Mesenteric fat pad (tissue), 1 donor: ENCODE measurements around the gene CYP20A1. TPM values are rescaled to one million over a fixed set of nuclear protein-coding genes. Genes with fewer than 3 reads are reported as not detected.
"Not testable (repeated sequence)": the region's sequence is repeated elsewhere in the genome, so short reads cannot be mapped to it uniquely, and the experiment has no call there.

Experiments
- DNase-seq: peaks from one replicate; pipeline ENCODE4 v3.0.0-alpha.2; 2020; ENCODE audit warnings: low spot score
- long read RNA-seq: library from polyadenylated mRNA; unstranded; transcript quantifications from one replicate; pipeline ENCODE4 v2.0.0, GENCODE V29; 2020
- total RNA-seq: library from RNA; stranded (reverse); fragmentation: NEBNext Ultra II Directional; extraction: Animal tissue kit (Norgen Biotek cat#: 25700); gene quantifications from one replicate; pipeline ENCODE4 v1.2.1, GENCODE V29; 2021
- donor health status: DM: yes; HTN: yes; CAD: no.

Gene CYP20A1, protein sequence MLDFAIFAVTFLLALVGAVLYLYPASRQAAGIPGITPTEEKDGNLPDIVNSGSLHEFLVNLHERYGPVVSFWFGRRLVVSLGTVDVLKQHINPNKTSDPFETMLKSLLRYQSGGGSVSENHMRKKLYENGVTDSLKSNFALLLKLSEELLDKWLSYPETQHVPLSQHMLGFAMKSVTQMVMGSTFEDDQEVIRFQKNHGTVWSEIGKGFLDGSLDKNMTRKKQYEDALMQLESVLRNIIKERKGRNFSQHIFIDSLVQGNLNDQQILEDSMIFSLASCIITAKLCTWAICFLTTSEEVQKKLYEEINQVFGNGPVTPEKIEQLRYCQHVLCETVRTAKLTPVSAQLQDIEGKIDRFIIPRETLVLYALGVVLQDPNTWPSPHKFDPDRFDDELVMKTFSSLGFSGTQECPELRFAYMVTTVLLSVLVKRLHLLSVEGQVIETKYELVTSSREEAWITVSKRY
- total RNA-seq: 23.7 TPM
- long read RNA-seq, transcript CYP20A1-204 (12 exons, 2,636 nt): minor isoform, 15 of 105 reads
- long read RNA-seq, transcript CYP20A1-201 (13 exons, 1,949 nt): major isoform, 51 of 105 reads
- long read RNA-seq, transcript CYP20A1-207 (11 exons, 1,359 nt): minor isoform, 9 of 105 reads
- long read RNA-seq, partial matches to known transcripts: 4 of 105 reads
- long read RNA-seq, other reads (novel, unspliced or antisense): 26 of 105 reads

DNA sequence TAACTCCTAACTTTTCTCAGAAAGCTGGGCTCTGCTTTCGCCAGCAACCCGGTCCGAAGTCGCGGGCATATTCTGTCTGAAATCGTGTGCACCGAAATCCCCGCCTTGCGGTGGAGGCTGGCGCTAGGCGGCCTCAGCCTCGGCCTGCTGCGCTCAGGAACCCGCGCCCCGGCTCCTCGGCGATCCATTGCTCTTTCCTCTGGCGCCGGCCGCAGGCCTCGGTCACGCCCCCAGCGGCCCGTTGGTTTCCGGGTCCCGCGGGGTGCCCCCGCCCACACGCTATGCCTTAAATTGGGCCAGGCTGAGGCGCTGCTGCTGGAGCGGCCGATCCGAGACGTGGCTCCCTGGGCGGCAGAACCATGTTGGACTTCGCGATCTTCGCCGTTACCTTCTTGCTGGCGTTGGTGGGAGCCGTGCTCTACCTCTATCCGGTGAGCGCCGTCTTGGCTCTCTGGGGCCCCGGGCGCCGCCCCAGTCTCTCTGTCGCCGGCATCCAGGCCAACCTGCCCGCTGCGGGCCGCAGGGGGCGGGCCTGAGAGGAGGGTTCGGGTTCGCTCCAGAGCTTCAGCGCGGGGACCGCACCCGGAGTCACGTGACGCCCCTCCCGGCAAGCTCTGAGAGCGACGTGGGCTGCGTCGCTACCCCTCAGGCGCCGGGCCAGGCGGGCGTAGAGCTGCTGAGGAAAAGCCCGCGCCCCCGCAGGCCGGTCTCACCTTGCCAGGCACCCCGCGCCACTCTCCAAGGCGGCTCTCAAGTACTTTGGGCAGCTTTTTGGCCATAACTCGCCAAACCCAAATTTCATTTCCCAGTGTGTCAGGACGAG, at the start of gene CYP20A1:
CYP20A1 (plus strand) TSS at position 315 of the 823 bp plus-strand sequence; CDS start at position 360, 45 bp downstream.
- peak; percentile 99 for DNase-seq

DNA sequence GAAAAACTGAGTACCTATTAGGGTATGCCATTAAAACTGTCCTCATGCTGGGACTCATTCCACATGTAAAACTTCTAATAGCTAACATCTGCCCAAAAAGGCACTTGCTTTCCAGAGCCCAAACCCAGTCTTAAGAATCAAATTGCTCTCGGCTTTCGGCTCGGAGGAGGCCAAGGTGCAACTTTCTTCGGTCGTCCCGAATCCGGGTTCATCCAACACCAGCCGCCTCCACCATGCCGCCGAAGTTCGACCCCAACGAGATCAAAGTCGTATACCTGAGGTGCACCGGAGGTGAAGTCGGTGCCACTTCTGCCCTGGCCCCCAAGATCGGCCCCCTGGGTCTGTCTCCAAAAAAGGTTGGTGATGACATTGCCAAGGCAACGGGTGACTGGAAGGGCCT, 48.3 kb upstream of the CYP20A1 start:
- DNase-seq: not testable (repeated sequence)

DNA sequence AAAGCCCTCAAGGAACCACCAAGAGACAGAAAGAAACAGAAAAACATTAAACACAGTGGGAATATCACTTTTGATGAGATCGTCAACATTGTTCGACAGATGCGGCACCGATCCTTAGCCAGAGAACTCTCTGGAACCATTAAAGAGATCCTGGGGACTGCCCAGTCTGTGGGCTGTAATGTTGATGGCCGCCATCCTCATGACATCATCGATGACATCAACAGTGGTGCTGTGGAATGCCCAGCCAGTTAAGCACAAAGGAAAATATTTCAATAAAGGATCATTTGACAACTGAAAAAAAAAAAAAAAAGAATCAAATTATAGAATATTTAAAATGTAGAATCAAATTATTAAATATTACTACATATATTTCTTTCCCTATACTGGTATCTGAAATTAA, 47.8 kb upstream of the CYP20A1 start:
- not testable (repeated sequence) for DNase-seq

DNA sequence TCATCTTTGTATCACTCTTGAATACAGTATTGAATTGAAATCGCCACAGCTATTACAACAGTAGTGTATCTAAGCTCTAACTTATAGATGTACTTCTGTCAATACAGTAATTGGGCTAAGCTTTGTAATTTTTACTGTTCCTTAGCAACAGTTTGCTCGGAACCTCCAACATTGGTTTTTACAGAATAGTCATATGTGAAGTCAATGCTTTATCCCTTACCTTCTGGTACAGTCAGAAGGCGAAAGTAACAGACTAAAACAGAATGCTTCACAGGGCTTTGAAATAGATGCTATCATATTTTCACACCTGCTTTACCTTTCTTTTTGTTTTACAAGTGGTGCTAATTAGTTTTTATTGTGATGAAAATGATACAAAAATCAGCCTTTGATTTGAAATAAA, 46.9 kb upstream of the CYP20A1 start:
- no peak for DNase-seq

DNA sequence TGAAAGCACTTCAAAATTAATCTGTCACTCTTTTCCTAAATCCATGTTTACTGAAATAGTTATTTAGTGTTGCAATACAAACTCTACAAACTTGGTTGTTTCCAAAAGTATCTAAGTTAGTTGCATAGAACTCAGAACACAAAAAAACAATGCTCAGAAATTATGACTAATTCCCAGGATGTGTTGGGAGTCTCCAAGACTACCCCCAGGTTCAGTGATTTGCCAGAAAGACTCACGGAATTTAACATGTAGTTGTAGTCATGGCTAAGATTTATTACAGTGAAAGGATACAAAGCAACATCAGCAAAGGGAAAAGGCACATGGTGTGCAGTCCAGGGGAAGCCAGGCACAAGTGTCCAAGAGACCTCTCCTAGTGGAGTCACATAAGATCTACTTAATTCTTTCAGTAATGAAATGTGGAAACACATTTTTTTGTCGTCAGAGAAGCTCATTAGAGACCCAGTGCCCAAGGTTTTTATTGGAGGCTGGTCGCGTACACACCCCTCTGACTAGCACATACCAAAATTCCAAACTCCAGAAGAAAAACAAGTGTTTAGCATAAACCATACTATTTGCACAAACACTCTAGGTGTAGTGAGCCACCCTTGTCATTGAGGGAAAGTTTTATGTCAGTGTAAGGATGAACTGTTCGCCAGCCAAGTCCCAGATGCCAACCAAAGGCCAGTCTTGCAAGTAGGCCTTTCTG, 43.3 kb upstream of the CYP20A1 start:
- no peak for DNase-seq

DNA sequence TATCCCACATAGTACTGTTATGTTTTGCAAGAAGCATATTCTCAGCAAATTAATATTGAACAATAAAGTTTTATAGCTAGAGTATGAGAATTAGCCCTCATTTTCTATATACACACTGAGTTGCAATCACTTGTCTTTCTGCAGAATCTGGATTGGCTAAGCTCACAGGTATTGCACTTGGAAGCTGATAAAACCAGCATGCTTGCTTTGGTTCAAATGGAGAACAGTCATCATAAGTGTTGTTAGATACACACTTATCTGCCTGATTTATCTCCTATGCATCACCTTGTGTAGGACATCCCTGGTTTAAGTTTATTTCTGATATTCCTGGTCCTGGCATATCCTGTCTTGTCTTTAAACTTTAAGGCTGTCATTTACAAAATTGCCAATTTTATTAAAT, 38.0 kb upstream of the CYP20A1 start:
- no peak for DNase-seq

DNA sequence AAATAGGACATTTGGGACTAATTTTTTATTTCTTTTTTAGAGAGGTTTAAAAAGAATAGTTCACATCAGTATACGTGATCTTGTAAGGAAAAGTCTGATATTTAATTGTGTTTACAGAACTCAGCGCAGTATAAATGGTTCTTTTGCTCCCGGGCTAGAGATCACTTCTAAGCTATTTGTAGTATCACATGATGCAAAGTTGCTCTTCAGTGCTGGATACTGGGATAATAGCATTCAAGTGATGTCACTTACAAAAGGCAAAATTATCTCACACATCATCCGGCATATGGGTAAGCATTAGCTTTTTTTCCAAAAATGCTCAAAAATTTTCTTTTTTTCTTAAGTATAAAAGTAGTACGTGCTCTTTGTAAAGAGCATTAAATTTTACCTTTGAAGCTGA, 37.4 kb upstream of the CYP20A1 start:
- DNase-seq: no peak

DNA sequence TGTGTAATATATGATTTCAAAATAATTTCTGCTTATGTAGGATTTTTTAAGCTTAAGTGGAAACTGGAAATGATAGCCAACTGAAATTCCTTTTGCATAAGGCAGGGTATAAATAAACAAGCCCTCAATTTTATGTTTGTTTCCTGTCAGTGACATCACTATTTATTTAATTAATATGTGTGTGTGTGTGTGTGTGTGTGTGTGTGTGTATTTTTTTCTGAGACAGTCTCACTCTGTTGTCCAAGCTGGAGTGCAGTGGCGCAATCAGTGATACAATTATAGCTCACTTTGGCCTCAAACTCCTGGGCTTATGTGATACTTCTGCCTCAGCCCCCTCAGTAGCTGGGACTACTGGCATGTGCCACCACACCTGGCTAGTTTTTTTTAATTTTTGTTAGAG, 29.3 kb upstream of the CYP20A1 start:
- no peak for DNase-seq

DNA sequence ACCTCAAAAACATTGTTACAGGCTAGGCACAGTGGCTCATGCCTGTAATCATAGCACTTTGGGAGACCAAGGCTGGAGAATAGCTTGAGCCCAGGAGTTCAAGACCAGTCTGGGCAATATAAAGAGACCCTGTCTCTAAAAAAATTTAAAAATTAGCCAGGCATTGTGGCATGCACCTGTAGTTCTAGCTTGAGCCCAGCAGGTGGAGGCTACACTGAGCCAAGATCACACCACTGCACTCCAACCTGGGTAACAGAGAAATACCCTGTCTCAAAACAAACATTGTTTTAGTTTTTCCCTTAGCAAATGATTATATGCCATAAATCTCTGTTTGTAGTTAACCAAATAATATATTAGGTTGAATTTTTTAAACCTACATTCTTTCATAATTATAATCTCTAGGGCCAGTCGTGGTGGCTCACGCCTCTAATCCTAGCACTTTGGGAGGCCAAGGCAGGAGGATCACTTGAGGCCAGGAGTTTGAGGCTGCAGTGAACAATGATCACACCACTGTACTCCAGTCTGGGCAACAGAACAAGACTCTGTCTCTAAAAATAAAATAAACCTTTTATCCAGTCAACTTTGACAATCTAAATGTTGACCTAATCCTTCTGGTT, 13.3 kb upstream of the CYP20A1 start:
- no peak for DNase-seq

DNA sequence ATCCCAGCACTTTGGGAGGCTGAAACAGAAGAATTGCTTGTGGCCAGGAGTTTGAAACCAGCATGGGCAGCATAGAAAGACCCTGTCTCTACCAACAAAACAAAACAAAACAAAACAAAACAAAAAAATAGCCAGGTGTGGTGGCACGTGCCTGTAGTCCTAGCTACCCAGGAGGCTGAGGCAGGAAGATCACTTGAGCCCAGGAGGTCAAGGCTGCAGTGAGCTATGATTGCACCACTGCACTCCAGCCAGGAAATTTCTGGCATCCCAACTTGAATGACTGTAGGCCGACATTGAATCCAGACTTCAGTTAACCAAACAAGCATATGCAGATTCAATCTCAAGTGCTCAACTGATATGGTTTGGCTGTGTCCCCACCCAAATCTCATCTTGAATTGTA, 9.1 kb upstream of the CYP20A1 start:
- not testable (repeated sequence) for DNase-seq

DNA sequence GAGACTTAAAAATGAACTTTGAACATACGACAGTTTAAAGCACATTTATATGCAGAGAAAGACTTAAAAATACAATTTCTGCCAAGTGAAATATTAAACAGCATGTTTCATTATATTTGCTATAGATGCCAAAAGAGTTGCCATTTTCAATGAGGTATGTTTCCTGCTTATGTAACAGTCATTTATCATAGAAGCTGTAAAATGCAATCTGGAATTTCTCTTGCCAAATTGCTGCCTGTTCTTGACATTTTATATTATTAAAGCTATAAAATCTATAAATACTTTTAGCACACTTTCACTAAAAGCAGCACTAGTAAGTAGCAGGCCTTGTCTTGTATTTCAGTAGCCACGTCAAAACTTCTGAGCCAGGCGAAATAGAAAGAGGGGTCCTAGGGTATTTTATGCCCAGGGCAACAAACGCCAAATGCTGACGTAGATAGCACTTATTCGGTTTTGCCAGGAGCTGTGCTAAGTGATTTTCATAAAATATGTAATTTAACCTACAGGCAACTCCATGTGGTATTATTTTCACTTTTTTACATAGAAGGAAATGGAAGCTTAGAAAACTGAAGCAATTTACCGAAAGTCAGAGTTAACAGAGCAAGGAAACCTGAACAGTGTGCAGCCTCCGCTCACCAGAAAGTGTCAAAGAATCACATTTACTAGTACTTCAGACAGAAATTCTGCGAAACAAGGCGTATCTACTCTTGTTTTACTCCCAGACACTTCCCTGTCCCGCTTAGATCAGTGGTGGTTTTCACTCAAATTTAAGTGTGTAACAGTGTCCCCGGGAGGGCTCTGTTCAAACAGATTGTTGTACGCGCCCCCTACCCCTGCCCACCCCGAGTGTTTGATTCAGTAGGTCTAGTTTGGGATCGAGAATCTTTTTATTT, 1.2 kb upstream of the CYP20A1 start:
- no peak for DNase-seq

DNA sequence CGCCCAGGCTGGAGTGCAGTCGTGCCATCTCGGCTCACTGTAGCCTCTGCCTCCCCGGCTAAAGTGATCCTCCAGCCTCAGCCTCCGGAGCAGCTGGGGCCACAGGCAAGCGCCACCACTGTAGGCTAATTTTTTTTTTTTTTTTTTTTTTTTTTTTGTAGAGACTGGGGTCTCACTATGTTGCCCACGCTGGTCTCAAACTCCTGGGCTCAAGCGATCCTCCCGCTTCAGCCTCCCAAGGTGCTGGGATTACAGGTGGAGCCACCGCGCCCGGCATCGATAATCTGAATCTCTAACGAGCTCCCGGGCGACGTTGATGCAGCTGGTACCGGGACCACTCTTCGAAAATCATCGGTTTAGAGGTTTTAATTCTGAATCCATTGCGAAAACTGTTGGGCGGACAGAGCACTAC, 520 bp upstream of the CYP20A1 start:
- DNase-seq: no peak

DNA sequence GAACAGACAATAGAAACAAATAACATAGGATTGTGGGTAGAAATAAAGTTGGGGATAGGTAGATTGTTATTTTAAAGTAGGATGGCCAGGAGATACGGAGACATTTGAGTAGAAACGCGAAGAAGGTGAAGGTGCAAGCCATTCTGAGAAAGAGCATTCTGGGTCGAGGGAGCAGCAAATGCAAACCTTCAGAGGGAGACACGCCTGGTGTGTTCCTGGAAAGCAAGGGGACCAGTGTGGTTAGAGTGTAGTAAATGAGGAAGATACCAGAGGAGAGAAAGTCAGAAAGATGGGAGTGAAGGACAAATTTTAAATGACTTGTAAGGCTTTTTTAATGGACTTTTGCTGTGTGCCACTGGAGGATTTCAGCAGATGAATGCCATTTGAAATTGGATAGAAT, 1.7 kb downstream of the CYP20A1 start:
- DNase-seq: no peak

DNA sequence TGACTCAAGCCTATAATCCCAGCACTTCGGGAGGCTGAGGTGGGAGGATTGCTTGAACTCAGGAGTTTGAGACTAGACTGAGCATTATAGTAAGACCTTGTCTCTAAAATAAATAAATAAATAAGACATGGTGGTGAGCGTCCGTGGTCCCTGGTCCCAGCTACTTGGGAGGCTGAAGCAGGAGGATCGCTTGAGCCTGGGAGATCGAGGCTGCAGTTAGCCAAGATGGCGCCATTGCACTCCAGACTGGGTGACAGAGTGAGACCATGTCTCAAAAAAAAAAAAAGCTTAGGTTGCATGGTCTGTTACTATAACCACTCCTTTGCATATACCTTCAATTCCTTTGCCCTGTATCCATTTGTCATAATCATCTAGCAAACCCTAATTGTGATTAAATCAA, 3.7 kb downstream of the CYP20A1 start:
- no peak for DNase-seq

DNA sequence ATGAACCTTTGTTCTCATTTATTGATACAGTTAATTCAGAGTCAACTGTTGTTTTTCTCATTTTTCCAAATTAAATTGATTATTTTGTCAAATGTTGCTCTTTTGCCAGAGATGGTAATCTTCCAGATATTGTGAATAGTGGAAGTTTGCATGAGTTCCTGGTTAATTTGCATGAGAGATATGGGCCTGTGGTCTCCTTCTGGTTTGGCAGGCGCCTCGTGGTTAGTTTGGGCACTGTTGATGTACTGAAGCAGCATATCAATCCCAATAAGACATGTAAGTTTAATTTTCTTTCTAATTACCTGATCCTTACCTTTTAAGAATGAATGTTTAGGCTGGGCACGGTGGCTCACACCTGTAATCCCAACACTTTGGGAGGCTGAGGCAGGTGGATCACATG, 7.8 kb downstream of the CYP20A1 start:
- DNase-seq: no peak

DNA sequence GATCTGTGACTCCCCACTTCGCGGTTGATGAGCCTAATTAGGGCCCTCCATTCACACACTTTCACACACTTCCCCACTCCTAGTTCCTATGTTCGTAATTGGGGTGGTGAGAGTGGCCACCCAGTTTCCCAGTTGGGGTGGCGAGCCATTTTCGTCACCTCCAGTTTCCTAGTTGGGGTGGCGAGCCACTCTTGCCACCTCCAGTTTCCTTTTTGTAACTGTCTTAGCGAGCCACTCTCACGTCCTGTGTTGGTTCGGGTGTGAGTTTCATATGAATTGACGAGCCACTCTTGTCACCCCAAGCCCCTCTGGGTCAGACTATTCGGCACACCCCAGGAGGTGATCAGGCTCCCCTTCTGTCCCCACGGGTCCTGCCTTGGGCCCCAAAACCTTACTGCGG, 14.0 kb downstream of the CYP20A1 start:
- no peak for DNase-seq

DNA sequence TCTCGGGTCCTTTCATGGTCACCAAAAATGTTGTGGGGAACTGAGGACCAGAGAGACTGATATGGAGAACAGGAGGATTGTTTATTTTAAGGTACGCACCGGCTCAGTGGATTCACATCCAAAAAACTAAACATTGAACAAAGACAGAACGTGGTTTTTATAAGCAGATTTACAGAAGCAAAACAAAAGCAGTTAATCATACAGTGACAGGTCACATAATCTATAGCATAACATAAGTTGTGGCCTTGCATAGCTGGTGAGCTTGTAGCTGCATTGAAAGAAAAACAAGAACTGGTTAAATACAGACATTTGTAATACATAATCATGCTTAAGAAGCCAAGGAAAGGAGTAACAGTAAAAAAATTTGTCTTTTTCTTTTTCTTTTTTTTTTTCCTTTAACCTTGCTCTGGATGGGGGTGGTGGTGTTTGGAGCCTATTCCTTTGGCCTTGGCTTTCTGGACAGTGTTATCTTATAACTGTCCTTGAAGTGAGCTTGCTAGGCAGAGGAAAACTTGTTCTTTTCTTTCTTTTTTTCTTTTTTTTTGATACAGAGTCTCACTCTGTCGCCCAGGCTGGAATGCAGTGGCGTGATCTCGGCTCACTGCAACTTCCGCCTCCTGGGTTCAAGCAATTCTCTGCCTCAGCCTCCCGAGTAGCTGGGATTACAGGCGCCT, 14.7 kb downstream of the CYP20A1 start:
- DNase-seq: not testable (repeated sequence)

DNA sequence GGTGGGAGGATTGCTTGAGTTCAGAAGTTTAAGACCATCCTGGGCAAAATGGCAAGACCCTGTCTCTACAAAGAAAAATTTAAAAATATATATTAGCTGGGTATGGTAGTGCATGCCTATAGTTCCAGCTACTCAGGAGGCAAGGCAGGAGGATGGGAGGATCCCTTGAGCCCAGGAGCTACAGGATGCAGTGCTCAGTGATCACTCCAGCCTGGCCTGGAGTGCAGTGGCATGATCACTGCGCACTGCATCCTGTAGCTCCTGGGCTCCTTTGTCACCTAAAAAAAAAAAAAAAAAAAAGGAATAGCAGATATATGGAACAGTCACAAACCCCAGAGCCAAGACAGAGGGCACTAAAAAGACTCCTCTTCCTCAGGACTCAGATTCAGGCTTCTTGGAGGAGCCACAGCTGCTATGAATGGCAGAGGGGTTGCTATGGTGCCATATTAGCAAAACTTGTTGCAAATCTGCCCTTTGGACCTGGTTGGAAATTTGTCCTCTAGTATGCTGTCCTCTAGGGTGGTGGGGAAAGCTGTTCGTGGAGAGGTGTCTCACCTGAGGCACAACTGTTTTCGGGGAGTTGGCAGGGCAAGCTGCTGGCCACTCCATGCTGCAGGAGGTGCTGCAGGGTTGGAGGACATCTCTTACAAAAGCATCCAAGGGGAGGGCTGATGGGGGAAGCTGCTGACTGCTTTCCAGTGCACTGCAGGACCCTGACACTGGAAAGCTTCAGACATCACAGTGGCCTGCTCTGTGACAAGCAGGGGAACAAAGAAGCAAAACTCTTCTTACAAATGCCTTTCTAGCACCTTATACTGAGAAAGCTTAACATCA, 22.7 kb downstream of the CYP20A1 start:
- DNase-seq: no peak
